ENCODE results near the gene PANK4. TPM values are rescaled to one million over a fixed set of nuclear protein-coding genes. Genes with fewer than 3 reads are reported as not detected.

The PANK4 gene
- total RNA-seq, 1 donor from 2014 or later = 27.5 TPM

GRCh38 chr1:2480236-2480985 lies 46.0 kb downstream of the PANK4 start:
- no peak for DNase-seq (ENCODE audit: low read depth)

GRCh38 chr1:2479618-2480017 lies 46.8 kb downstream of the PANK4 start:
- no peak for DNase-seq (ENCODE audit: low read depth)

- DNase-seq (ENCODE audit: low read depth) = no peak
These were observed 47.2 kb downstream of the PANK4 start for GRCh38 chr1:2479186-2479585.

- DNase-seq (ENCODE audit: low read depth) = no peak
These were observed 48.5 kb downstream of the PANK4 start for GRCh38 chr1:2477791-2478499.

GRCh38 chr1:2477309-2477708 lies 49.1 kb downstream of the PANK4 start:
- DNase-seq (ENCODE audit: low read depth) = no peak

GRCh38 chr1:2476061-2476999 lies 50.1 kb downstream of the PANK4 start, which contains the start of gene PLCH2:
TSS of gene PLCH2 (plus strand) at chr1:2476289. CDS start at chr1:2476589, 300 bp downstream.
- no peak for DNase-seq (ENCODE audit: low read depth)

GRCh38 chr1:2475571-2475970 lies 50.8 kb downstream of the PANK4 start:
- DNase-seq (ENCODE audit: low read depth) = no peak

- peak; percentile 84 for DNase-seq (ENCODE audit: low read depth)
These were observed 51.4 kb downstream of the PANK4 start for GRCh38 chr1:2474933-2475371.

- DNase-seq (ENCODE audit: low read depth) = no peak
These were observed 52.1 kb downstream of the PANK4 start for GRCh38 chr1:2474104-2474844.

- DNase-seq (ENCODE audit: low read depth) = no peak
These were observed 53.2 kb downstream of the PANK4 start for GRCh38 chr1:2473198-2473597.

- no peak for DNase-seq (ENCODE audit: low read depth)
These were observed 53.7 kb downstream of the PANK4 start for GRCh38 chr1:2472561-2473177.

GRCh38 chr1:2472109-2472508 lies 54.3 kb downstream of the PANK4 start:
- no peak for DNase-seq (ENCODE audit: low read depth)

GRCh38 chr1:2471587-2472001 lies 54.8 kb downstream of the PANK4 start:
- no peak for DNase-seq (ENCODE audit: low read depth)

- no peak for DNase-seq (ENCODE audit: low read depth)
These were observed 55.3 kb downstream of the PANK4 start for GRCh38 chr1:2471159-2471471.

GRCh38 chr1:2470290-2471158 lies 55.9 kb downstream of the PANK4 start:
- no peak for DNase-seq (ENCODE audit: low read depth)

GRCh38 chr1:2469103-2469940 lies 57.1 kb downstream of the PANK4 start:
- DNase-seq (ENCODE audit: low read depth) = no peak

- no peak for DNase-seq (ENCODE audit: low read depth)
These were observed 57.9 kb downstream of the PANK4 start for GRCh38 chr1:2468540-2468939.

GRCh38 chr1:2468041-2468472 lies 58.3 kb downstream of the PANK4 start:
- DNase-seq (ENCODE audit: low read depth) = peak; percentile 51
